GM18498 (cell line): ENCODE measurements around the gene CACNA2D2.

Source experiments
- ATAC-seq: cut with Tn5 transposase; IDR thresholded peaks from one replicate; pipeline ENCODE4 v1.9.1; 2021; ENCODE audit warnings: mild to moderate bottlenecking, moderate library complexity; ENCODE audit not compliant: unreplicated experiment

The CACNA2D2 gene

GRCh38 chr3:50502584-50503423 is 630 bp downstream of the CACNA2D2 start:
- ATAC-seq: no peak

- ATAC-seq: no peak
These were observed 1.2 kb downstream of the CACNA2D2 start for GRCh38 chr3:50502225-50502583.

- no peak for ATAC-seq
These were observed 7.6 kb downstream of the CACNA2D2 start for GRCh38 chr3:50495609-50496423.

- no peak for ATAC-seq
These were observed 9.3 kb downstream of the CACNA2D2 start for GRCh38 chr3:50494126-50494525.

GRCh38 chr3:50493623-50494022 is 9.8 kb downstream of the CACNA2D2 start:
- no peak for ATAC-seq

- no peak for ATAC-seq
These were observed 10.3 kb downstream of the CACNA2D2 start for GRCh38 chr3:50493086-50493485.

- ATAC-seq: no peak
These were observed 12.4 kb downstream of the CACNA2D2 start for GRCh38 chr3:50491023-50491422.

- no peak for ATAC-seq
These were observed 13.0 kb downstream of the CACNA2D2 start for GRCh38 chr3:50490424-50490823.

- ATAC-seq: no peak
These were observed 16.3 kb downstream of the CACNA2D2 start for GRCh38 chr3:50487181-50487580.

- ATAC-seq: no peak
These were observed 17.1 kb downstream of the CACNA2D2 start for GRCh38 chr3:50486219-50486888.

GRCh38 chr3:50484722-50485121 is 18.7 kb downstream of the CACNA2D2 start:
- no peak for ATAC-seq

- no peak for ATAC-seq
These were observed 20.1 kb downstream of the CACNA2D2 start for GRCh38 chr3:50483374-50483773.

- no peak for ATAC-seq
These were observed 21.4 kb downstream of the CACNA2D2 start for GRCh38 chr3:50481992-50482391.

- ATAC-seq: no peak
These were observed 23.0 kb downstream of the CACNA2D2 start for GRCh38 chr3:50480471-50480870.

- no peak for ATAC-seq
These were observed 23.9 kb downstream of the CACNA2D2 start for GRCh38 chr3:50479523-50479922.

GRCh38 chr3:50478671-50479260 is 24.7 kb downstream of the CACNA2D2 start:
- ATAC-seq: no peak

- no peak for ATAC-seq
These were observed 25.4 kb downstream of the CACNA2D2 start for GRCh38 chr3:50478051-50478450.

GRCh38 chr3:50475348-50475747 is 28.1 kb downstream of the CACNA2D2 start:
- no peak for ATAC-seq

GRCh38 chr3:50474717-50475116 is 28.7 kb downstream of the CACNA2D2 start:
- no peak for ATAC-seq

- ATAC-seq: no peak
These were observed 29.7 kb downstream of the CACNA2D2 start for GRCh38 chr3:50473768-50474167.

GRCh38 chr3:50472958-50473357 is 30.5 kb downstream of the CACNA2D2 start:
- no peak for ATAC-seq
